SU-DHL-6 (cell line): ENCODE data around the gene SPRY1.

Experiments used
- H2AFZ ChIP-seq: fragments of 200-600 bp; sonication (generic); 2 replicates; pipeline ENCODE4 v1.6.1; 2014; ENCODE audit warnings: low read depth, mild to moderate bottlenecking, moderate library complexity, mixed read lengths, antibody characterized with exemption, low read length; ENCODE audit not compliant: severe bottlenecking
- H3F3A ChIP-seq: fragments of 200-600 bp; shearing (Covaris generic); 2 replicates; pipeline ENCODE4 v1.6.0; 2016; ENCODE audit warnings: antibody characterized with exemption, mild to moderate bottlenecking; ENCODE audit not compliant: insufficient read depth
- H3K27ac ChIP-seq: fragments of 200-600 bp; sonication (generic); 2 replicates; pipeline ENCODE4 v1.5.1; 2016; ENCODE audit warnings: low read depth, mild to moderate bottlenecking, low read length, moderate library complexity, mixed read lengths
- H3K27me3 ChIP-seq: fragments of 200-600 bp; sonication (generic), shearing (Covaris generic); 2 replicates; pipeline ENCODE4 v1.6.0; 2014; ENCODE audit warnings: mild to moderate bottlenecking, low read length
- H3K36me3 ChIP-seq: fragments of 200-600 bp; sonication (generic); 2 replicates; pipeline ENCODE4 v1.6.1; 2014; ENCODE audit warnings: mild to moderate bottlenecking, low read length, mixed read lengths
- H3K4me2 ChIP-seq: fragments of 300-600, 200-600 bp; shearing (Covaris generic), sonication (generic); 2 replicates; pipeline ENCODE4 v1.6.0; 2014; ENCODE audit warnings: low read length, low read depth, mild to moderate bottlenecking; ENCODE audit not compliant: poor library complexity, severe bottlenecking
- H3K4me3 ChIP-seq: fragments of 200-600 bp; sonication (generic); 2 replicates; pipeline ENCODE4 v1.5.1; 2014; ENCODE audit warnings: antibody characterized with exemption, low read length, mild to moderate bottlenecking, mixed read lengths; ENCODE audit not compliant: insufficient read depth, poor library complexity, severe bottlenecking
- H3K79me2 ChIP-seq: fragments of 200-600 bp; sonication (generic); 2 replicates; pipeline ENCODE4 v1.6.1; 2014; ENCODE audit warnings: mild to moderate bottlenecking, low read length, moderate library complexity; ENCODE audit not compliant: insufficient read depth
- H3K9ac ChIP-seq: fragments of 200-600 bp; sonication (generic); 2 replicates; pipeline ENCODE4 v1.7.0; 2014; ENCODE audit warnings: mild to moderate bottlenecking, low read length
- H3K9me2 ChIP-seq: fragments of 200-600 bp; sonication (generic); replicated peaks from 2 replicates; pipeline ENCODE4 v1.6.1; 2014; ENCODE audit warnings: low read length; ENCODE audit not compliant: insufficient read depth
- H3K9me3 ChIP-seq: fragments of 200-600 bp; sonication (generic); 2 replicates; pipeline ENCODE4 v1.6.1; 2014; ENCODE audit warnings: low read length, mixed read lengths; ENCODE audit not compliant: insufficient read depth
- H4K20me1 ChIP-seq: fragments of 200-600 bp; sonication (generic); 2 replicates; pipeline ENCODE4 v1.6.1; 2014; ENCODE audit warnings: low read depth, mild to moderate bottlenecking, antibody characterized with exemption, low read length, moderate library complexity, mixed read lengths
- CTCF ChIP-seq: fragments of 200-600 bp; sonication (generic); IDR thresholded peaks from one replicate; pipeline ENCODE4 v1.5.1; 2017; ENCODE audit warnings: antibody characterized with exemption, mild to moderate bottlenecking, low read length, moderate library complexity; ENCODE audit not compliant: insufficient read depth, poor library complexity, severe bottlenecking
- EZH2phosphoT487 ChIP-seq: fragments of 200-600 bp; sonication (generic), shearing (Covaris generic); conservative IDR thresholded peaks from 2 replicates; pipeline ENCODE4 v1.6.1; 2018; ENCODE audit warnings: mild to moderate bottlenecking, antibody characterized with exemption, low read length, moderate library complexity, mixed read lengths

The SPRY1 gene

GRCh38 chr4:123435246-123436113, 38.9 kb downstream of the SPRY1 start:
- TF ChIP-seq EZH2phosphoT487 (no peak), CTCF (no peak)
- Histone ChIP-seq H3K4me3 (no peak overlapping the region), H3K9me3 (no peaks in the 10 kb centered on the region), H3F3A (no peaks in the 10 kb centered on the region), H3K27ac (no peak overlapping the region), H3K9ac (no peak overlapping the region), H3K9me2 (no peaks in the 10 kb centered on the region), H3K4me2 (no peak overlapping the region), H3K36me3 (no peaks in the 10 kb centered on the region), H2AFZ (no peak overlapping the region), H4K20me1 (no peaks in the 10 kb centered on the region), H3K27me3 (no peaks in the 10 kb centered on the region), H3K79me2 (no peaks in the 10 kb centered on the region)

GRCh38 chr4:123438031-123438430, 41.4 kb downstream of the SPRY1 start:
- no peak overlapping the region for H3K4me3 ChIP-seq
- no peaks in the 10 kb centered on the region for H3K79me2 ChIP-seq
- no peaks in the 10 kb centered on the region for H3K9me2 ChIP-seq
- H3K9ac ChIP-seq: no peak overlapping the region
- no peaks in the 10 kb centered on the region for H3K36me3 ChIP-seq
- no peaks in the 10 kb centered on the region for H3F3A ChIP-seq
- no peaks in the 10 kb centered on the region for H4K20me1 ChIP-seq
- H3K9me3 ChIP-seq: no peaks in the 10 kb centered on the region
- TF ChIP-seq CTCF (no peak), EZH2phosphoT487 (no peak)
- H3K4me2 ChIP-seq: no peak overlapping the region
- H2AFZ ChIP-seq: no peak overlapping the region
- no peaks in the 10 kb centered on the region for H3K27me3 ChIP-seq
- no peak overlapping the region for H3K27ac ChIP-seq

- Histone ChIP-seq H3F3A (no peaks in the 10 kb centered on the region), H3K4me2 (no peak overlapping the region), H3K9ac (no peak overlapping the region), H3K9me2 (no peaks in the 10 kb centered on the region), H4K20me1 (no peaks in the 10 kb centered on the region), H3K4me3 (no peak overlapping the region), H3K9me3 (no peaks in the 10 kb centered on the region), H3K27ac (no peak overlapping the region), H2AFZ (no peak overlapping the region), H3K79me2 (no peaks in the 10 kb centered on the region), H3K36me3 (no peaks in the 10 kb centered on the region), H3K27me3 (no peaks in the 10 kb centered on the region)
- TF ChIP-seq EZH2phosphoT487 (no peak), CTCF (no peak)
Measured at GRCh38 chr4:123443401-123444289, 47.0 kb downstream of the SPRY1 start.
